ENCODE data around the gene FRMD1. TPM values are rescaled to one million over a fixed set of nuclear protein-coding genes. Genes with fewer than 3 reads are reported as not detected.

Gene FRMD1
- total RNA-seq, 2 donors from 2014 or later = 22.8 to 35.5 TPM

Other genes with a start within 250 kb of the FRMD1 start
- gene KIF25, start 81.5 kb downstream of the FRMD1 start, total RNA-seq = under 1 TPM; 0.22 to 0.27 TPM
- gene DACT2, start 240.6 kb upstream of the FRMD1 start, total RNA-seq = 1 to 10 TPM; 1.9 to 2.5 TPM

Data from left colon (tissue), 2 donors.